Measurements from ENCODE around the gene MEF2D.

Gene MEF2D

GRCh38 chr1:156423422-156424352 lies 76.9 kb downstream of the MEF2D start:
- no peak for DNase-seq

GRCh38 chr1:156422602-156423091 lies 77.9 kb downstream of the MEF2D start:
- no peak for DNase-seq

- DNase-seq: no peak
These were observed 78.5 kb downstream of the MEF2D start for GRCh38 chr1:156421939-156422601.

DNA sequence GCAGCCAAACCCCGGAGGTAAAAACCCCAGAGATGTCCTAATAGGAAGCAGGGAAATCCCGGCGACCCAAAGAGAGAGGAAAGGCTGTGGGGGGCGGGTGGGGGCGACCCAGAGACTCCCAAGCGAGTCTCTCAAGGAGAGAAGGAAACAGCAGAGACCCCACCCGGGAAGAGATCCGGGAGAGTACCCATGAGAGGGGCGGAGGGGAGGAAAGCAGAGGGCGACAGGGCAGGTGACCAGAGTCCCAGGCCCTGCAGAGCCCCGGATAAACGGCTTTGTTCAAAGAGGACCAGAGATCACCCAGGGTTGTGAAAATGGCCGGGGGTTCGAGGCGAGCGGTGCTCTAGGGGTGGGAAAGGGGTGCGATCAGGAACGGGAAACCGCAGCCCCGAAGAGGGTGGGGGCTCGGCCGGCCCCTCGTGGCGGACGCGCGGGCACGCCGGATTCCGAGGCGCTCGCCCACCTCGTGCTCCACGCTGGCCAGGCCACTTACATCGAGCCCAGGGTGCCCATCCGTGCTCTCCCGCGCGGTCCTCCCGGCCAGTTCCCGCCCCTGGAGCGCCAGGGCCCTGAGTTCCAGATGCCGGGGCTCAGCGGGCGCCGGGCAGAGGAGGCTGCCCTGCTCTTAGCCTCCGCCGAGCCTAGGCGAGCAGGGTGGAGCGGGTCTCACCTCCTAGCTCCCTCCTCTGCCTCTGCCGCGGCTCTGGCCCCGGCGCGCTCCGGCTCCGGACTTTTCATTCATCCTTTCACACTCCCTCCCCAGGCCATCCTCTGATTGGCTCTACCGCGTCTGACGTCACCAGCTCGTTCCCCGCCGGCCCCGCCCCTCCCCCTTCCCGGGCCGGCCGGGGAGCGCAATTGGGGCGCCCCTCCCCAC lies 79.3 kb downstream of the MEF2D start:
- DNase-seq: peak; percentile 64 to 66

GRCh38 chr1:156420205-156421061 lies 80.1 kb downstream of the MEF2D start:
- DNase-seq: peak; percentile 40 to 43

GRCh38 chr1:156419854-156420204 lies 80.7 kb downstream of the MEF2D start:
- peak; percentile 22 to 26 for DNase-seq

DNA sequence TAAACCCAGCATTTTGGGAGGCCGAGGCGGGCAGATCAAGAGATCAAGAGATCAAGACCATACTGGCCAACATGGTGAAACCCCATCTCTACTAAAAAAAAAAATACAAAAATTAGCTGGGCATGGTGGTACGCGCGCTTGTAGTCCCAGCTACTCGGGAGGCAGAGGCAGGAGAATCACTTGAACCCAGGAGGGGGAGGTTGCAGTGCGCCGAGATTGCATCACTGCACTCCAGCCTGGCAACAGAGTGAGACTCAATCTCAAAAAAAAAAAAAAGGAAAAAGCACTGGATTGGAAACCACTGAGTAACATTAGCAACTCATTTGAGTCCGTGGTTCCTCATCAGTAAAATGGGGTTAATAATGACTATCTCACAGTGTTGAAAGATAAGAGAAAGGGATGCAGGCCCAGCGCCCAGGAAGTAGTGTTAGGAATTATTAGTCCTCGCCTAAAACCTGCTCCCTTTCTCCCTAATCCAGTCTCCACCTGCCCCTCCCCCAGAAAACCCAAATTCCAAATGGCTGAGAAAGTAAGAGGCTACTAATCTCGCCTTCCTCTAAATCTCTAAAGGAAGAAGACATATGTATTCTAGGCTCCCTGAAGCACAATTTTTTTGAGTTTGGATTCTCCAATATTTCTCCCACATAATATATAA lies 82.0 kb downstream of the MEF2D start:
- DNase-seq: no peak

- DNase-seq: no peak
These were observed 83.1 kb downstream of the MEF2D start for GRCh38 chr1:156417401-156418020.

GRCh38 chr1:156416993-156417392 lies 83.6 kb downstream of the MEF2D start:
- DNase-seq: no peak

DNA sequence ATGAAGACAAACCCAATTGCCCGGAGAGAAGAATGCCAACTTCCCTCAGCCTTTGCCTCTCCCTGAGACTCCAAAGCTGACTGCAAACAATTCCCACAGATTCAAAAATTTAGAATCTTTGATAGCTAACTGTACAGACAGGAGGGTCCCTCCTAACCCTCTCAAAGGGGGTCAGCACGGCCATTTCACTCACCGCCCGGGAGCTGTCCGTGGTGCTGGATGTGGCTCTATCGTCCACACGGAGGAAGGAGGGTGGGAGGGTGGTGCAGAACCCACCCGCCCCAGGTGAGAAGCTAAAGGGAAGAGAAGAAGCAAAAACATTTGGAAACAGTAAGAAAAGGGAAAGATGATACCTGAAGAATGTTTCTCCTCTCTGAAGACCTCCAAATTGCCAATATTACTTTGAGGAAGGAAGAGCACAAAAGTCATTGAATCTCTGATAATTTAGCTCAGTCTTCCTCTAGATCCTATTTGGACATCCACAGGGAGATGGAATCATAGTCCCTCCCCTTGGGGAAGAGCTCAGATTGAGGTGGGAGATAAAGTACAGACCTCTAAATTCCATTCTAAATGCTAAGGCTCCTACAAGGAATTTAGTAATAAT lies 86.0 kb downstream of the MEF2D start:
- no peak for DNase-seq

Data from activated CD4-positive, alpha-beta T cell treated with anti-CD3 and anti-CD28 coated beads for 4 hours (primary cell).